Posterior cingulate gyrus (tissue), 11 donors: ENCODE results near the gene TBPL2.
"Not testable (repeated sequence)": the region's sequence is repeated elsewhere in the genome, so short reads cannot be mapped to it uniquely, and the experiment has no call there.

Experiments used
- DNase-seq, 10 donors: peaks; one replicate each; pipeline versions ENCODE4 v3.0.0 to v3.0.0-alpha.2; 2020 to 2021; ENCODE audit warnings: mixed read lengths in 3 of 10
- intact Hi-C: fragments of 100-400 bp; cut with DNase I; formaldehyde crosslinking; loops from one replicate; pipeline ENCODE4 v1.15.1; 2023

Gene TBPL2

DNA sequence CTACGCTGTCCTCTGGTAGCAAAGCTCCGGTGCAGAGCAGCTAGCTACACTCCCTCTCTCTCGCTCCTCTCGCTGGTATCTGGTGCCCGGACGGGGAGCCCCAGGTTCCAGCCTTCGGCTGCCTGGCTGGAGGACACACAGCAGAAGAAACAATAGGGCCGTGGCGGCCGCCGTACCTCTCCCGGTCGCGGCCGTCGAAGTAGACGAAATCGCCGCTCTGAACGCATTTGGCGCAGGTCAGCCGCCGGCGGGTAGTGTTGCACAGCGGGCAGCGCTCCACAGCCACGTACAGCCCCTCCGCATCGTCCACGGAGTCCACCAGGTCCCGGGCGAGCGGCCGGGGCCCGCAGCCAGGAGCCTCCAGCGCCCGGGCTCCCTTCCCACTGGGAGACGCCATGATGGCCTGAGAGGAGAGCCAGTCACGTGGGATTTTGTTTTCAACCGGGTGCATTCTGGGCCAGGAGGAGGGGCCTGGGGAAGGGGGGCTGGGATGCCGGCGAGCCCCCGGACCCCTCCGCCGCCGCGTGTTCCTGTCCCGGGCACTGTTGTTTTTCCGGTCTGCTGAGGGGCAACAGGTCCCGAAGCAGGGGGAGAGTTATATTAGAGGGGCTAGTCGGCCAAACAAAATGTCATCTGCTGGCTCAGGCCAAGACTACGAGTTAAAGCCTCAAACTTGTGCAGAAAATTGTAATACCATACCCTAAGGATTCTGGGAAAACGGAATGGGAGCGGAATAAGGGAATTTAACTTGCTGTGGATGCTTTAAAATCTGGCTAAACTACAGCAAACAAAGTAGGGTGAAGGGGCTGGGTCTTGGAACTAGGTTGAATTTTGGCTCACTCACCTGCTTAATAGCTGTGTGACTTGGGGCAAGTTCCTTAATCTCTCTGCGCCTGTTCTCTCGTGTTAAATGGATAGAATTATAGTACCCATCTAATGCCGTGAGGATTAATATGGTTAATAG, 28.7 kb downstream of the TBPL2 start, which contains the start of gene ATG14:
Gene ATG14, minus strand, starts transcription at position 405 of the 964 bp plus-strand sequence. Its CDS starts 8 bp downstream, at position 397.
- intact Hi-C loops, result loop anchor here (1.0 to 5.0 kb wide), 2 partner anchors 140 to 166 kb away; partner anchors contain the start of gene FBXO34
- peak; percentile 82 to 97 (median 90) for DNase-seq

DNA sequence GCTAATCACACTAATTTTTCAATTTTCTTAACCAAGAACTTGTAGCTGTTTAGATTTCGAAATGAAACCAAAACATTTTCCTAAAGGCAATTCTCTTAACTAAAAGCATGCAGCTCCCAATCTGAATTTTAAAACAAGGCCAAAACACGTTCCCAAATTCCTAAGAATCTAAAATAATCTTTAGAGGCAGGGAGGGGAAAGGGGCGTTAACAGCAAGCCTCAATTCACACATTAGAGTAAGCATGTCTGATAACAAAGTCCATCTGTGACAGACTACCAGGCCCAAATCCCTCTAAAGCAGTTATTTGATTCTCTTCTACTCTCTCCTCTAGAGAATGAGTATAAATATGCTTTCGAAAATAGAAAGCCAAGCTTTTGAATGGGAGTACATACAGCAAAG, 29.5 kb downstream of the TBPL2 start:
- intact Hi-C loops, result loop anchor here (5.0 kb wide), 1 partner anchor 166 kb away; no protein-coding TSS in a partner anchor
- no peak for DNase-seq

DNA sequence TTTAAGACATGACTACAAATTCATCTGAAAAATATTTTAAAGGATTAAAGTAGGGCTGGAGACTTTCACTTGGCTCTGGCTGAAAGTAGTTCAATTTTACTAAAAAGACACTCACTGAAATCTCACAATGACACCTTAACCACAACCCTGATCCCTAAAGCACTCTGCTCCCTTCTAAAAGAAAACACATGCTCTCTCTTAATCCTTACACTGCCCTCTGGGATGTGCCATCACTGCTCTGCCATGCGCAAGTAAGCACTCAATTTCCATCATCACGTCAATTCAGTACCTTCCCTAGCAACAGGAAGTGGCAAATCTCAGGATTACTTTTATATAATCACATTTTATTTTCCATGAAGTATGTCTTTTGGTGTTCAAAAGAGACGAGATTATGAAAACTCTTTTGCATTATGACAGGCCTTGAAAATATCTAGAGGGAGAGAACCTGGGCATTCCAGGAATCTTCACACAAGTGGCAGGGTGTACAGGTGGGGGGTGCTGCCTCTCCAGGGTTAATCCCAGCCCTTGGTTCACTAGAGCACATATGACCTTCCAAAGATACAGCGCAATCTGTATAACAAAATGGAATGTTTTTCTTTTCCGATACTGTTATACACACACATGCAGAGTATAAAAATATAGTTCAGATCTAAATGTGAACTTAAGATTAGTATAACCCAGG, 36.1 kb downstream of the TBPL2 start:
- intact Hi-C loops, result no loop called here
- DNase-seq, result no peak

DNA sequence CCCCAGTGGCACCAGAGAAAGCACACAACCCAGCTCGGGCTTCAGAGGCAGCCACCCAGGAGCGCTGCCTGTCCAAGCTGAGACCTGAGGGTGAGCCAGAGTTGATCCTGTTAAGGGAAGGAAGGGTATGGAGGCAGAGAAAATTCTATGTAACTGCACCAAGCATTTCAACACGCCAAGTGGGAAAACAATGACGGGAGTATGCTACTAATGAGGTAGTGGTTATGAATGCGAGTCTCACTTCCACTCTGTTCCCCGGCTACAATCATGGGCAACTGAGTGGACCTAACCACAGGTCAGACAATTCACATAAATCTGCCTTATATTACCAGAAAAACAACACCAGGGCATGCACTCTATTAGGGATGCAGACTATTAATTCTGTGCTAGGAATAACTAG, 38.7 kb downstream of the TBPL2 start:
- no peak for DNase-seq
- intact Hi-C loops, result no loop called here

DNA sequence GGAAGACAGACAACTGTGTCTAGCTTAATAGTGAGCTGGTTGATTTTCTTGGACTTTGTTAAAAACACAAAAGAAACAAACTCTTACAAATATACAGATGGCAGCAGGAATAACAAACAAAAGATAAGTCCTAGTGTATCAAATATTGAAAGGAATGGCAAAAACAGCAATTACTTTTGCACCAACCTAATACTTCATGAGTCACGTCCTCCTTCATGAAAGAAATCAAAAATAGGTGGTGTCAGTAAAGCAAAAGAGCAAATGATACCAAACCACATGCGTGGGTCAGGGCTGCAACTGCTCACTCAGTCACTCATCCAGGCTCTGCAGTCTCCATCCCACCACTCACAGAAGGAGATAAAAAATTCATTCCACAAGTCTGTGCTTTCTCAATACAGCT, 40.6 kb downstream of the TBPL2 start:
- DNase-seq, result no peak
- intact Hi-C loops, result no loop called here

DNA sequence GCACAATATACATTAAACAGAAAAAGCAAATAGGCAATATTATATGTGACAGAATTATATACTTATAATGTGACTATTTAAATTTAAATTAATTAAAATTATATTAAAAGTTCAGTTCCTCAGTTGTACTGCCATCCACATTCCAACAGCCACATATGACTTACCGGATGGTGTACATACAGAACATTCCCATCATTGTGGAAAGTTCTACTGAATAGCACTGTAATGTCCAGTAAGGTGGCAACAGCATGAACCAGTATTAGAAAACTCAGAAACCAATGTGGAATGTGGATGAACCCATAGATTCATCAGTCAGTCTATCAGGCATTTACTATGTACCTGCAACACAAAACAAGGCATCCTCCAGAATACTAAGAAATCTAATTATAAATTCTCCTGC, 41.2 kb downstream of the TBPL2 start:
- intact Hi-C loops, result no loop called here
- DNase-seq, result no peak

DNA sequence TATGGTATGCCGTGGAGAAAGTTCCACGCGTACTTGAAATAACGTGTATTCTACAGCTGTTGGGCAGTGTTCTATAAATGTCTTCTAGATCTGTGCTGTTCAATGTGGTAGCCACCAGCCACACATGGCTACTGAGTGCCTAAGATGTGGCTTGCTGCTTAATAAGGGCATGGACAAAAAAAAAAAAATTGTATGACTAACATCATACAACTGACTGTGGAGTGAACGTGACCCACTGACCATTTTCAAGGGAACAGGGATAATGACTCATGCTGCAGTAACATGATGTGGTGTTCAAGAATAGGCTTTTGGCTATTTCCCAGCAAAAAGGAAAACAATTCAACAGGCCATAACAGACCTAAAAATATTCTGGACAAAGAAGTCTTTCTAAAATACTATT, 41.7 kb downstream of the TBPL2 start:
- intact Hi-C loops, result no loop called here
- no peak for DNase-seq

DNA sequence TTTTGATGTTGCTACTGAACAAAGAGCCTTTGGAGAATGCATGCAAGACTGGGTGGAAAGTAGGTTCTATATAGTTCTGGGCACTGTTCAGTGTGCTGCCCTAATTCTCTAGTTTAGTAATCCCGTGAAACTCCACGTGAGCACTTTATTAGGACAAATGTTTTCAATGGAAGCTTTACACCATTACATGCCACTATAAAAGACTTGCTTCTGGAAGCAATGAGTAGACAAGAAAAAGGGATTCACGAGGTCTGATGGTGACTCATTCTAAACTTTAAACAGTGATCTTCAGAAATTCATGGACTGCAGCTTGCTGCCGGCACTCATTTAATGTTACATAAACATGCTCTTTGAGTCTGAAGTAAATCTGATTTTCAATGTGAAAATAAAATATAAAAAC, 51.1 kb downstream of the TBPL2 start:
- intact Hi-C loops, result no loop called here
- DNase-seq, result no peak

DNA sequence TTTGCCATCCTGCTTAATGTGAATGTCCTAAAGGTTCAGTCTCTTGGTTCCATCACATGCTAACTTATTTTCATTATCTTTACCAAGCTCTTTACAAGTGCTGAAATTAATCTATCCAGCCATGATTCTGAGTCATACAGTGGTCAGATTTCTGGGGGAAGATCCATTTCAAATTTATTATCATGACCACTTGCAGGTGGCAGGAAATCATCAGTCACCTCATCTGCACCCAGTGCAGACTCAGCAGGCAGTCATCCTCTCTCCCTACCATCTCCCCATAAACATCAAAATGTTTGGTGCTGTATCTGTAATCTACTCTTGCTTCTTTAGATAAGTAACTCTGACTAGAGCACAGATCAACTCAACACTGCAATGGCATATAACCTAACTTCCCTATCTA, 52.3 kb downstream of the TBPL2 start:
- intact Hi-C loops, result no loop called here
- DNase-seq, result no peak

DNA sequence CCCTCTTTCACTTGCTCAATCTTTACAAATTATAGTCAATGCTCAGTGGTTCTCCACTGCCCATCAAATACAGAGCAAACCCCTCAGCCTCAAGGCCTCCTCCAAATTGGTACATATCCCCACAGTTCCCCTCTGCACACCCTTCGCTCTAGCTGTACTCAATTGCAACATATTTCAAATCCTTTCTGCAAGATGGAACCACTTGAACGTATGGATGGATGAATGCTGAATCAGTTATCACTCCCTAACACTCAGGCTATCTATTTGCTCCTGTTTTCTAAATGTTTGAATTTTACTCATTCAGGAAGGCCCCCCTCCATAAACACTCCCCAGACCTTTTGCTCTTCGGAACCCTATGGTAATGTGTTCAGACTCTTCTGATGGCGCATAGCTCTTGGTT, 53.3 kb downstream of the TBPL2 start:
- intact Hi-C loops, result no loop called here
- no peak for DNase-seq

DNA sequence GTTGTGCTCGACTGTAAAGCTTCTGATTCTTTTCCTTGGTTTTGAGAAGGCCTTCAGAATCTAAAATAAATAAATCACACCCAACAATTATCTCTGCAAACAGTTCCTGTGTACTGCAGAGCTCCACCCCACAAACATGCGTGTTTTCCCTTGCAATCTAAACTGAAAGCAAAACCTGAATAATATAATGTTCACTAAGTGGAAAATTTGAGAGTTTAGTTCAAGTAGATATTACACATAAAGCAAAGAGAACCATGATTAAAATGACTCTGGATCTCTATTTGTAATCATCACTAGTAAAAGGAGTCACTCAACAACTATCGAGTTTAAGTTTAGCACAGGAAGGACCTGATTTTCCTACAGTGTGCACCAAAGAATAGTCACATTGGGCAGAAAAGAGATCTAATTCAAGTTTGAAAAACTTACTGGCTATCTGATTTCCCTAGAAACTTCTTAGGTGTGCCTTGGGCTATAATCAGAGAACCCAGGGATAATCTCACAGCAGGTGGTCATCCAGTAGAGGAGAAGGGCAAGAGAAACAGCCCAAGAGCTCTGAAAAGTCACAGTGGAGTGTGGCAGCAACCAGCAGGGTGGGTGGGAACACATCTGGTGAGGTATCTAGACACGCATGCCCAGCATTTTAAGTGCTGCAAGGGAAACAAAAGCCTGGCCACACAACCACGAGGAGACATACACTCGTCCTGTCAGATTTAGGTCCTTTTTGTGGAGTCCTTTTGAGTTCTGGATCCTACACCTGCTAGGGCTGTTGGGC, 54.2 kb downstream of the TBPL2 start:
- DNase-seq, result no peak
- intact Hi-C loops, result no loop called here

DNA sequence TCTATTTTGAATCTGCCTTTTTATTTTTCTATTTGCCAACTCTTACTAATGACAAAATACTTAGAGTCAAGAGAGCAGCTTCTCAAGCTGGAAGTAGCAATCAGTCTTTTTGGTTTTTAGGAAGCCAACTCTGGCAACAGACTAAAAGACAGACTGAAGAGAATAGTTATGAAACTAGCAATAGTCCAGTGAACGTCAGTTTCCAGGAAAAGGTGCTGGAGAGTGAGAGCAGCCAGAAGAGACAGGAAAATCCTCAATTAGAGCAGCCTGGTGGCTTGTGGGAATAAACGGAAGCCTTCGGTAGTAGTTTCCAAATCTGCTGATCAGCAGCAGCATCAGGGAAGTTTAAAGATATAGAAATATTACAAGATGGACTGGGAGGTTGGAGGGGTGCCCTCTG, 55.9 kb downstream of the TBPL2 start:
- DNase-seq, result no peak
- intact Hi-C loops, result no loop called here

DNA sequence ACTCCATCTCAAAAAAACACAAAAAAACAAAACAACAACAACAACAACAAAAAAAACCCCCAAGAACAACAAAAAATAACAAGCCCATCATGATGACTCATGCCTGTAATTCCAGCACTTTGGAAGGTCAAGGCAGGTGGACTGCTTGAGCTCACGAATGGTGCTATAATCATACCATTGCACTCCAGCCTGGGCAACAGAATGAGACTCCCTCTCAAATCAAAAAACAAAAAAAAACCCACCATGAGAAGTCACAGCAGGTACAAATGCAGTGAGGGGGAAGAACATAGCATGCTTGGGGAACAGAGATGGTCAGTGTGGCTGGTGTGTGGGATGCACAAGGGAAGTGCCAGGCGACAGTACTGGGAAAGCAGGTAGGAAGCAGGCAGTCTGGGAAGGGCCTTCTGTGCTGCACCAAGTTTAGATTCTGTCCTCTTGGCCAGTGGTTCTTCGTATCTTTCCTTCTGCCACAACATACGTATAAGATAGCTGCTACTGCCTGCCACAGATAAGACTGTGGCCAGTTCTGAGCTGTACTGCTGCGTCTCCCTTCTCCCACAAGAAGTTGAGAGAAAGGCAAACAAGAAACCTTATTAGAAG, 56.8 kb downstream of the TBPL2 start:
- intact Hi-C loops, result no loop called here
- peak in 4 of 10 donors; percentile 27 to 87 (median 30) for DNase-seq

DNA sequence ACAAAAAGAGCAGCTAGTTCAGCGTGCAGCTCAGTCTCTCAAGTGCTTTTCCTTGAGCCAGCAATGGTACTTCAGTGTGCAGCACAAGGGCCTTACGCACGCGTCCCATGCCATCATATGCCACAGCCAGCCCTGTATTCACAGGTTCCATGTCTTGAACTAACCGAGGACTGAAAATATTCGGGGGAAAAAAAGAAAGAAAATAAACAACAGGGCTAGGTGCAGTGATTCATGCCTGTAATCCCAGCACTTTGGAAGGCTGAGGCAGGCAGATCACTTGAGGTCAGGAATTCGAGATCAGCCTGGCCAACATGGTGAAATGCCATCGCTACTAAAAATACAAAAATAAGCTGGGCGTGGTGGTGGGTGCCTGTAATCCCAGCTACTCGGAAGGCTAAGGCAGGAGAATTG, 57.4 kb downstream of the TBPL2 start:
- intact Hi-C loops, DNase-seq: not testable (repeated sequence)

DNA sequence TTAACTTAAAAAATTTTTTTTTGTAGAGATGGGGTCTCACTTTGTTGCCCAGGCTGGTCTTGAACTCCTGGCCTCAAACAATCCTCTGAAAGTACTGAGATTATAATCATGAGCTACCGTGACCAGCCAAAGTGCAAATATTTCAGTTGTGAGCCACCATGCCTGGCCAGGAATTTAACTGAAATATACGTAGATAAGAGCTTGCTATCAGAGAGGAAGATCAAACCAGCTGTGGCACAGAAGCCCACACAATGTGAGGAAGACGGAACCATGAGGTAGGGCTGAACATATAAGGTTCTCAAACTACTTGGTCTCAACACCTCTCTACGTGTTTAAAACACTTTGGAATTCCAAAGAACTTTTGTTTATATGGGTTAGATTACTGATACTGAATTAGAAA, 57.9 kb downstream of the TBPL2 start:
- DNase-seq, result no peak
- intact Hi-C loops, result no loop called here

DNA sequence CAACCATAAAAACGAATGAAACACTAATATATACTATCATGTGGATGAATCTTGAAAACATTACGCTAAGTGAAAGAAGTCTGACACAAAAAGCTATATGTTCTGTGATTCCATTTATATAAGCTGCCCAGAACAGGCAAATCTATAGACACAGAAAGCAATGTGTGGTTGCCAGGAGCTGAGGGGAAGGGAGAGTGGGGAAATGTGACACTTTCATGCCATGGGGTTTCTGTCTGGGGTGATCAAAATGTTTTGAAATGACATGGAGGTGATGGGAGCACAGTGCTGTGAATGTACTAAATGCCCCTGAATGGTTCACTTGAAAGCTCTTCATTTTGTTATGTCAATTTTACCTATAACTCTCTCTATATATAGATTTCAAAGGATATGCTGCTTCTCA, 58.9 kb downstream of the TBPL2 start:
- intact Hi-C loops, result no loop called here
- DNase-seq, result no peak

DNA sequence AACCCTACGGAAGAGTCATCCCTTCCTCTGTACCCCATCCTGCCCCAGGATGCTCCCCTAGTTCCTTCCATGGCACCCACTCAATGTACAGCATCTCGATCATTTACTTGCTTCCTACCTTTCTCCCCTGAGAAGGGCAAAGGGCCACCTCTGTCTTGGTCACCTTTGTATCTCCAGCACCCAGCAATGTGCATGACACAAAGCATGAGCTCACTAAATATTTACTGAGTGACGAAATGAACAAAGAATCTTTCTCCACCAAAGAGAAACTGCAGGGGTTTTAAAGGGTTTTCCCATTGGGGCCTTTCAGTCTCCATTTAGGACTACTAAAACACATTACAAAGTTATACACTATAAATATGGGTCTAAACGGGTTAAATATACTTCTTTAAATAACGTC, 59.4 kb downstream of the TBPL2 start:
- intact Hi-C loops, result no loop called here
- DNase-seq, result no peak

DNA sequence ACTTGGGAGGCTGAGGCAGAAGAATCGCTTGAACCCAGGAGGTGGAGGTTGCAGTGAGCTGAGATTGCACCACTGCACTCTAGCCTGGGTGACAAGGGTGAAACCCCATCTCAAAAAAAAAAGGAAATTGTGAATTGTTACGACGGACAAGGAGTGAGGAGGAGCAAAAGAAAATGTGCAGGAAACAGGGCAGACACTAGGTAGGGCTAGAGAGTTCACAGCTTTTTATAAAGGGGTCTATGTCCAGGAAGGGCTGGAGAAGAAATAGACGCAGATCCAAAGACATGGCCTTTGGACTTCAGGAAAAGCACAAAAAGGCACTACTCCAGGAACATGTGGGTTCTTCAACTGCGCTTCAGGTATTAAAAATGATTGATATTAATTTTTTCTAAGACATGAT, 63.2 kb downstream of the TBPL2 start:
- intact Hi-C loops, result no loop called here
- no peak for DNase-seq

DNA sequence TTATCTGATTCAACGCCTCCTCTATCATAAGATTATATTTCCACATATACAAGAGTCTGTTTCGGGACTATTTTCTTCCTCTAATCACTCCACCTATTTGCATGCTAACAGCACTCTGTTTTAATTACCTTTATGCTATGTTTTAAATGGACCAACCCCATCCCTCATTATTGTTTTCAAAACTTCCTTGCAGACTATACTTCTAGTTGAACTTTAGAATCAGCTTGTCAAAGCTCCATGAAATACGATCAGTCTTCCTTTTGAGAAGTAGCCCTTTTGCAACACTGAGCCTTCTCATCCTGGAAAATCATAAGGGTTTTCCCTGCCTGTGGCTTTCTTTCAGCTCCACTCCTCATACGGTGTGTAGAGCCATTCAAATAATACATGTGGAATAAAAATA, 65.6 kb downstream of the TBPL2 start:
- intact Hi-C loops, result no loop called here
- DNase-seq, result no peak
